Measurements from ENCODE around the gene OPRM1.

The OPRM1 gene

GRCh38 chr6:154039231-154039842 lies at the start of gene OPRM1:
Gene OPRM1, plus strand, starts transcription at chr6:154039240. Its CDS starts 305 bp downstream, at chr6:154039545.
- ChIA-PET POLR2A (no interaction called here), CTCF (no interaction called here)
- TF ChIP-seq, protein P1, sequence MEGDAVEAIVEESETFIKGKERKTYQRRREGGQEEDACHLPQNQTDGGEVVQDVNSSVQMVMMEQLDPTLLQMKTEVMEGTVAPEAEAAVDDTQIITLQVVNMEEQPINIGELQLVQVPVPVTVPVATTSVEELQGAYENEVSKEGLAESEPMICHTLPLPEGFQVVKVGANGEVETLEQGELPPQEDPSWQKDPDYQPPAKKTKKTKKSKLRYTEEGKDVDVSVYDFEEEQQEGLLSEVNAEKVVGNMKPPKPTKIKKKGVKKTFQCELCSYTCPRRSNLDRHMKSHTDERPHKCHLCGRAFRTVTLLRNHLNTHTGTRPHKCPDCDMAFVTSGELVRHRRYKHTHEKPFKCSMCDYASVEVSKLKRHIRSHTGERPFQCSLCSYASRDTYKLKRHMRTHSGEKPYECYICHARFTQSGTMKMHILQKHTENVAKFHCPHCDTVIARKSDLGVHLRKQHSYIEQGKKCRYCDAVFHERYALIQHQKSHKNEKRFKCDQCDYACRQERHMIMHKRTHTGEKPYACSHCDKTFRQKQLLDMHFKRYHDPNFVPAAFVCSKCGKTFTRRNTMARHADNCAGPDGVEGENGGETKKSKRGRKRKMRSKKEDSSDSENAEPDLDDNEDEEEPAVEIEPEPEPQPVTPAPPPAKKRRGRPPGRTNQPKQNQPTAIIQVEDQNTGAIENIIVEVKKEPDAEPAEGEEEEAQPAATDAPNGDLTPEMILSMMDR (IDR thresholded peaks at IDR 0.05; ENCODE audit: control extremely low read depth, extremely low read depth, low read depth, missing control alignments), result no peak
- DNase-seq (ENCODE audit: extremely low spot score), result peak; percentile 38

DNA sequence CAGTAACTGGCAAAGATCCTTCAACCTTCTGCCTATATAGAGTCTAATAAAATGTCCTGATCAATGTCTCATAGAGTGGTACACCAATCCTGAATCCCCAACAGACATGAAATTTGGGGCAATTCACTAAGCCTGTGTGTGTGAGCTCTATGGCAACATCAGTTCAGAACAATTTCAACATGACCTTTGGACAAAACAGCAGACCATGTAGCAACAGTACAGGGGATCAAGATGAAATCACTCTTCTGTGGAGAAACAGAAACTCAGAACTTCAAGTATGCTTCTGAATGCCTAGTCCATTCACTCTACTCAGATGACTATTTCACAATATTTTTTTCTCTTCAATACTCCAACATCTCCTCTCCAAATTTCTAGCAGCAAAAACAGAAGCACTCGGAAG lies 49.1 kb upstream of the OPRM1 start:
- no peak for DNase-seq (ENCODE audit: extremely low spot score)
- TF ChIP-seq, protein P1 (IDR thresholded peaks at IDR 0.05; ENCODE audit: control extremely low read depth, extremely low read depth, low read depth, missing control alignments), result no peak
- POLR2A ChIA-PET, result no interaction called here
- CTCF ChIA-PET, result no interaction called here

- POLR2A ChIA-PET, result no interaction called here
- TF ChIP-seq, protein P1 (IDR thresholded peaks at IDR 0.05; ENCODE audit: control extremely low read depth, extremely low read depth, low read depth, missing control alignments), result no peak
- DNase-seq (ENCODE audit: extremely low spot score), result no peak
- CTCF ChIA-PET, result interaction anchor here (1.2 kb wide), 1 partner anchor 9 kb away, joined by 3 read pairs; no protein-coding TSS in a partner anchor
Observed at GRCh38 chr6:153994004-153994403, 45.0 kb upstream of the OPRM1 start.

DNA sequence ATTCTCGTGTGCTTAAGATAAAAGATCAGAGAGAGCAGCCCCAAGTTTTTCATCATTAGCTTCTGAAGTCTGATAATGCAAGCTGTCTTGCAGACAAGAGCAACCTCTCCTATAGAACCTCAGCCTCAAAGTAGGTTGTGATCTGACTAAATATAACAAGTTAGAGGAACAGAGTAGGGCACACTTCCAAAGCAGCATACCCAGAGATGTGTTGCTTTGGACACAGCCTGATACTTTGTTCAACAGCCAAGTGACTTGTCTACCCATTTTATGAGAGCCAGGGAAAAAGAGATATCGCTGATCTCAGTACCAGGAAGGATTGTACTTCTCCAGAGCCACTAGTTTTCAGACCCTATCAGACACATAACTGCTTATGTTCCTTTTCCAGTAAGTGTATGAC lies 44.2 kb upstream of the OPRM1 start:
- TF ChIP-seq, protein P1 (IDR thresholded peaks at IDR 0.05; ENCODE audit: control extremely low read depth, extremely low read depth, low read depth, missing control alignments), result no peak
- no peak for DNase-seq (ENCODE audit: extremely low spot score)
- CTCF ChIA-PET, result interaction anchor here (1.2 kb wide), 1 partner anchor 8 kb away, joined by 3 read pairs; no protein-coding TSS in a partner anchor
- POLR2A ChIA-PET, result no interaction called here

GRCh38 chr6:153997221-153997620 lies 41.8 kb upstream of the OPRM1 start:
- TF ChIP-seq, protein P1 (IDR thresholded peaks at IDR 0.05; ENCODE audit: control extremely low read depth, extremely low read depth, low read depth, missing control alignments), result no peak
- POLR2A ChIA-PET, result no interaction called here
- CTCF ChIA-PET, result no interaction called here
- no peak for DNase-seq (ENCODE audit: extremely low spot score)

GRCh38 chr6:154001494-154002285 lies 37.4 kb upstream of the OPRM1 start:
- ChIA-PET POLR2A (no interaction called here), CTCF (no interaction called here)
- TF ChIP-seq, protein P1 (IDR thresholded peaks at IDR 0.05; ENCODE audit: control extremely low read depth, extremely low read depth, low read depth, missing control alignments), result no peak
- DNase-seq (ENCODE audit: extremely low spot score), result no peak

All from GM10248 (cell line).